ENCODE data around the gene NFIC. TPM values are rescaled to one million over a fixed set of nuclear protein-coding genes. Genes with fewer than 3 reads are reported as not detected.
A peak's percentile ranks its signal among the peaks of the same experiment; 100 is the strongest.

NFIC gene
- total RNA-seq, 4 donors from 2014 or later = 76.2 to 183 (median 132) TPM

- Histone ChIP-seq H3K9me3 (no peaks in the 10 kb centered on the region), H3K4me3 (replicated peaks in 1 of 3) (no peak overlapping the region), H3K4me1 (peaks cover 28 to 35% of the 10 kb centered on the region in 2 donors), H3K27me3 (no peaks in the 10 kb centered on the region), H3K36me3 (peaks cover 29 to 37% of the 10 kb centered on the region in 2 donors), H3K27ac (peak overlapping the region in 2 of 3 donors; percentile 27 to 89)
- intact Hi-C loops (cut with DNase I) = no loop called here
- no peak for TF ChIP-seq POLR2A (IDR thresholded peaks at IDR 0.05)
- TF ChIP-seq CTCF (IDR thresholded peaks at IDR 0.05) = no peak
- no peak for DNase-seq
- 76 to 89% methylated on average over 11 to 15 of the region's 15 CpGs for WGBS, 2 donors
Measured at GRCh38 chr19:3459965-3460582, 93.7 kb downstream of the NFIC start.

GRCh38 chr19:3462991-3463713 lies 96.8 kb downstream of the NFIC start:
- Histone ChIP-seq H3K27me3 (no peaks in the 10 kb centered on the region), H3K4me1 (peaks cover 22 to 23% of the 10 kb centered on the region in 2 donors), H3K36me3 (peaks cover 15 to 17% of the 10 kb centered on the region in 2 donors), H3K27ac (no peak overlapping the region), H3K9me3 (no peaks in the 10 kb centered on the region), H3K4me3 (replicated peaks in 1 of 3) (no peak overlapping the region)
- intact Hi-C loops (cut with DNase I) = no loop called here
- no peak for DNase-seq
- TF ChIP-seq CTCF (IDR thresholded peaks at IDR 0.05) = no peak
- no peak for TF ChIP-seq POLR2A (IDR thresholded peaks at IDR 0.05)
- 83 to 90% methylated on average over 27 to 41 of the region's 58 CpGs for WGBS, 2 donors

GRCh38 chr19:3463714-3464586 lies 97.6 kb downstream of the NFIC start:
- intact Hi-C loops (cut with DNase I) = no loop called here
- no peak for DNase-seq
- H3K9me3 ChIP-seq = no peaks in the 10 kb centered on the region
- no peak overlapping the region for H3K27ac ChIP-seq
- no peaks in the 10 kb centered on the region for H3K27me3 ChIP-seq
- no peak overlapping the region for H3K4me3 ChIP-seq (replicated peaks in 1 of 3)
- H3K4me1 ChIP-seq = peaks cover 15 to 18% of the 10 kb centered on the region in 2 donors
- H3K36me3 ChIP-seq = peaks cover 15 to 17% of the 10 kb centered on the region in 2 donors
- TF ChIP-seq CTCF (IDR thresholded peaks at IDR 0.05) (no peak), POLR2A (IDR thresholded peaks at IDR 0.05) (no peak)
- WGBS, 2 donors = 84 to 86% methylated on average over 9 to 19 of the region's 57 CpGs

GRCh38 chr19:3464587-3465235 lies 98.3 kb downstream of the NFIC start:
- DNase-seq = no peak
- WGBS, 2 donors = 78 to 85% methylated on average over 24 to 29 of the region's 31 CpGs
- H3K4me1 ChIP-seq = peaks cover 7 to 10% of the 10 kb centered on the region in 2 donors

More at GRCh38 chr19:3464587-3465235, 98.3 kb downstream of the NFIC start:
- Histone ChIP-seq H3K4me3 (replicated peaks in 1 of 3) (no peak overlapping the region), H3K9me3 (no peaks in the 10 kb centered on the region), H3K27ac (no peak overlapping the region), H3K36me3 (peaks cover 15 to 17% of the 10 kb centered on the region in 2 donors), H3K27me3 (no peaks in the 10 kb centered on the region)
- intact Hi-C loops (cut with DNase I) = no loop called here
- no peak for TF ChIP-seq POLR2A (IDR thresholded peaks at IDR 0.05)
- TF ChIP-seq CTCF (IDR thresholded peaks at IDR 0.05) = no peak
